HepG2 (cell line): Measurements from ENCODE around the gene LIPE. TPM values are rescaled to one million over a fixed set of nuclear protein-coding genes. Genes with fewer than 3 reads are reported as not detected.

Source experiments
- BHLHE40 ChIP-seq: IDR thresholded peaks from 2 replicates; pipeline ENCODE4 v1.6.1; 2011; ENCODE audit warnings: low read length, improper control_type of control experiment
- CENPT ChIP-seq: sonication (generic); formaldehyde crosslinking; IDR thresholded peaks from 2 replicates; pipeline ENCODE4 v1.8.0; 2022; ENCODE audit warnings: low read depth, mild to moderate bottlenecking, moderate library complexity, missing genetic modification reagents
- FOXO1 ChIP-seq: sonication (generic); formaldehyde crosslinking; IDR thresholded peaks from 2 replicates; pipeline ENCODE4 v1.4.0; 2020; ENCODE audit warnings: missing genetic modification reagents
- GABPB1 ChIP-seq: IDR thresholded peaks from 2 replicates; pipeline ENCODE4 v1.6.1; 2016; ENCODE audit warnings: mild to moderate bottlenecking, missing genetic modification reagents, moderate library complexity, missing compliant biosample characterization
- MEF2D ChIP-seq: sonication (generic); formaldehyde crosslinking; IDR thresholded peaks from 2 replicates; pipeline ENCODE4 v1.5.1; 2020; ENCODE audit warnings: mild to moderate bottlenecking, missing genetic modification reagents
- NFKB2 ChIP-seq: sonication (generic); formaldehyde crosslinking; IDR thresholded peaks from 2 replicates; pipeline ENCODE4 v1.4.0; 2020; ENCODE audit warnings: missing genetic modification reagents, borderline replicate concordance
- PRDM10 ChIP-seq: sonication (generic); formaldehyde crosslinking; IDR thresholded peaks from 2 replicates; pipeline ENCODE4 v1.4.0; 2020; ENCODE audit warnings: low read depth, missing genetic modification reagents
- SALL1 ChIP-seq: sonication (generic); formaldehyde crosslinking; IDR thresholded peaks from 2 replicates; pipeline ENCODE4 v1.8.0; 2022; ENCODE audit warnings: mild to moderate bottlenecking, missing genetic modification reagents
- SOX13 ChIP-seq, 3 experiments: fragments of 450-650 bp in 1 of 3; sonication (generic) in 1 of 3; formaldehyde crosslinking in 1 of 3; IDR thresholded peaks in 2 of 3; conservative IDR thresholded peaks in 1 of 3; 2 replicates each; pipeline versions ENCODE4 v1.5.0 to v1.6.1; 2016 to 2020; ENCODE audit warnings: antibody characterized with exemption in 1 of 3, mild to moderate bottlenecking in 1 of 3, missing compliant biosample characterization in 1 of 3, missing genetic modification reagents in 1 of 3, moderate library complexity in 1 of 3
- SP4 ChIP-seq: sonication (generic); formaldehyde crosslinking; IDR thresholded peaks from 2 replicates; pipeline ENCODE4 v1.8.1; 2023; ENCODE audit warnings: mild to moderate bottlenecking, missing genetic modification reagents
- SYNCRIP ChIP-seq: fragments of 200-400 bp; formaldehyde crosslinking; IDR thresholded peaks from 2 replicates; pipeline ENCODE4 v1.6.1; 2018; ENCODE audit warnings: mild to moderate bottlenecking, low read depth, low read length; ENCODE audit not compliant: insufficient read depth
- TRIM24 ChIP-seq: sonication (generic); formaldehyde crosslinking; IDR thresholded peaks from 2 replicates; pipeline ENCODE4 v1.8.0; 2022; ENCODE audit warnings: mild to moderate bottlenecking, missing genetic modification reagents
- ZFP1 ChIP-seq: IDR thresholded peaks from 2 replicates; pipeline ENCODE4 v1.6.1; 2016
- ZNF12 ChIP-seq: sonication (generic); formaldehyde crosslinking; IDR thresholded peaks from 2 replicates; pipeline ENCODE4 v1.5.0; 2020; ENCODE audit warnings: missing genetic modification reagents
- ZNF282 ChIP-seq: fragments of 450-650 bp; IDR thresholded peaks from 2 replicates; pipeline ENCODE4 v1.6.1; 2018; ENCODE audit not compliant: partially characterized antibody
- ZNF570 ChIP-seq: sonication (generic); formaldehyde crosslinking; IDR thresholded peaks from 2 replicates; pipeline ENCODE4 v1.4.0; 2020; ENCODE audit warnings: mild to moderate bottlenecking, missing genetic modification reagents, borderline replicate concordance
- polyA plus RNA-seq, 8 experiments: library from polyadenylated mRNA; depleted of rRNA in 3 of 8; stranded (reverse) in 7 of 8; unstranded in 1 of 8; fragments of >200 nt; fragmentation: Illumina TruSeq in 4 of 8; extraction: Trizol in 4 of 8; gene quantifications; 2 replicates each; pipeline versions ENCODE4 v1.2.1 to v1.2.3, GENCODE V29; 2011 to 2016; ENCODE audit warnings: low read depth in 4 of 8, missing spikeins in 1 of 8, mixed read lengths in 1 of 8; ENCODE audit not compliant: insufficient read depth in 1 of 8
- total RNA-seq, 5 experiments: library from RNA; depleted of rRNA; stranded (reverse); fragments of >200 nt; fragmentation: Illumina TruSeq; extraction: Trizol; gene quantifications; 2 replicates each; pipeline ENCODE4 v1.2.3, GENCODE V29; 2016; ENCODE audit warnings: low read depth in 1 of 5
- TF ChIP-seq, protein P1 (sequence below): sonication (generic); formaldehyde crosslinking; IDR thresholded peaks from 2 replicates; pipeline ENCODE4 v1.5.1; 2020; ENCODE audit warnings: mild to moderate bottlenecking, missing genetic modification reagents, moderate library complexity
- TF ChIP-seq, protein P2 (sequence below): sonication (generic); formaldehyde crosslinking; IDR thresholded peaks from 2 replicates; pipeline ENCODE4 v1.5.0; 2020; ENCODE audit warnings: mild to moderate bottlenecking, missing genetic modification reagents, moderate library complexity
- TF ChIP-seq, protein P3 (sequence below): sonication (generic); formaldehyde crosslinking; IDR thresholded peaks from 2 replicates; pipeline ENCODE4 v1.5.1; 2020; ENCODE audit warnings: missing genetic modification reagents, mild to moderate bottlenecking, borderline replicate concordance

Gene LIPE
- total and polyA plus RNA-seq, 2 of the 13 experiments (the other 11 are each of a cell fraction or from before 2014, with no cell fraction given): not detected

GRCh38 chr19:42422901-42423461 is 4.2 kb downstream of the LIPE start (continued):
- TF ChIP-seq, protein P1, sequence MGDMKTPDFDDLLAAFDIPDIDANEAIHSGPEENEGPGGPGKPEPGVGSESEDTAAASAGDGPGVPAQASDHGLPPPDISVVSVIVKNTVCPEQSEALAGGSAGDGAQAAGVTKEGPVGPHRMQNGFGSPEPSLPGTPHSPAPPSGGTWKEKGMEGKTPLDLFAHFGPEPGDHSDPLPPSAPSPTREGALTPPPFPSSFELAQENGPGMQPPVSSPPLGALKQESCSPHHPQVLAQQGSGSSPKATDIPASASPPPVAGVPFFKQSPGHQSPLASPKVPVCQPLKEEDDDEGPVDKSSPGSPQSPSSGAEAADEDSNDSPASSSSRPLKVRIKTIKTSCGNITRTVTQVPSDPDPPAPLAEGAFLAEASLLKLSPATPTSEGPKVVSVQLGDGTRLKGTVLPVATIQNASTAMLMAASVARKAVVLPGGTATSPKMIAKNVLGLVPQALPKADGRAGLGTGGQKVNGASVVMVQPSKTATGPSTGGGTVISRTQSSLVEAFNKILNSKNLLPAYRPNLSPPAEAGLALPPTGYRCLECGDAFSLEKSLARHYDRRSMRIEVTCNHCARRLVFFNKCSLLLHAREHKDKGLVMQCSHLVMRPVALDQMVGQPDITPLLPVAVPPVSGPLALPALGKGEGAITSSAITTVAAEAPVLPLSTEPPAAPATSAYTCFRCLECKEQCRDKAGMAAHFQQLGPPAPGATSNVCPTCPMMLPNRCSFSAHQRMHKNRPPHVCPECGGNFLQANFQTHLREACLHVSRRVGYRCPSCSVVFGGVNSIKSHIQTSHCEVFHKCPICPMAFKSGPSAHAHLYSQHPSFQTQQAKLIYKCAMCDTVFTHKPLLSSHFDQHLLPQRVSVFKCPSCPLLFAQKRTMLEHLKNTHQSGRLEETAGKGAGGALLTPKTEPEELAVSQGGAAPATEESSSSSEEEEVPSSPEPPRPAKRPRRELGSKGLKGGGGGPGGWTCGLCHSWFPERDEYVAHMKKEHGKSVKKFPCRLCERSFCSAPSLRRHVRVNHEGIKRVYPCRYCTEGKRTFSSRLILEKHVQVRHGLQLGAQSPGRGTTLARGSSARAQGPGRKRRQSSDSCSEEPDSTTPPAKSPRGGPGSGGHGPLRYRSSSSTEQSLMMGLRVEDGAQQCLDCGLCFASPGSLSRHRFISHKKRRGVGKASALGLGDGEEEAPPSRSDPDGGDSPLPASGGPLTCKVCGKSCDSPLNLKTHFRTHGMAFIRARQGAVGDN (CRISPR knock-in tag): peak; percentile 51
- TF ChIP-seq, protein P2, sequence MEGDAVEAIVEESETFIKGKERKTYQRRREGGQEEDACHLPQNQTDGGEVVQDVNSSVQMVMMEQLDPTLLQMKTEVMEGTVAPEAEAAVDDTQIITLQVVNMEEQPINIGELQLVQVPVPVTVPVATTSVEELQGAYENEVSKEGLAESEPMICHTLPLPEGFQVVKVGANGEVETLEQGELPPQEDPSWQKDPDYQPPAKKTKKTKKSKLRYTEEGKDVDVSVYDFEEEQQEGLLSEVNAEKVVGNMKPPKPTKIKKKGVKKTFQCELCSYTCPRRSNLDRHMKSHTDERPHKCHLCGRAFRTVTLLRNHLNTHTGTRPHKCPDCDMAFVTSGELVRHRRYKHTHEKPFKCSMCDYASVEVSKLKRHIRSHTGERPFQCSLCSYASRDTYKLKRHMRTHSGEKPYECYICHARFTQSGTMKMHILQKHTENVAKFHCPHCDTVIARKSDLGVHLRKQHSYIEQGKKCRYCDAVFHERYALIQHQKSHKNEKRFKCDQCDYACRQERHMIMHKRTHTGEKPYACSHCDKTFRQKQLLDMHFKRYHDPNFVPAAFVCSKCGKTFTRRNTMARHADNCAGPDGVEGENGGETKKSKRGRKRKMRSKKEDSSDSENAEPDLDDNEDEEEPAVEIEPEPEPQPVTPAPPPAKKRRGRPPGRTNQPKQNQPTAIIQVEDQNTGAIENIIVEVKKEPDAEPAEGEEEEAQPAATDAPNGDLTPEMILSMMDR: no peak
- TF ChIP-seq CENPT (CRISPR knock-in tag) (no peak), SP4 (CRISPR knock-in tag) (no peak), ZFP1 (CRISPR knock-in tag) (no peak), NFKB2 (CRISPR knock-in tag) (no peak), FOXO1 (CRISPR knock-in tag) (no peak; the same call in 1 of the 2 replicates), TRIM24 (CRISPR knock-in tag) (no peak), BHLHE40 (peak; percentile 85), PRDM10 (CRISPR knock-in tag) (peak; percentile 98), ZNF570 (CRISPR knock-in tag) (no peak), SOX13 (IDR thresholded peaks at IDR 0.05) (no peak), SOX13 (CRISPR knock-in tag; conservative IDR thresholded peaks at IDR 0.05 in 1 of 2, IDR thresholded peaks at IDR 0.05 in 1 of 2) (no peak), SALL1 (CRISPR knock-in tag) (peak; percentile 20; the same call in 1 of the 2 replicates), MEF2D (CRISPR knock-in tag) (no peak), ZNF12 (no peak), ZNF282 (no peak), SYNCRIP (no peak), GABPB1 (CRISPR knock-in tag) (no peak)
- TF ChIP-seq, protein P3, sequence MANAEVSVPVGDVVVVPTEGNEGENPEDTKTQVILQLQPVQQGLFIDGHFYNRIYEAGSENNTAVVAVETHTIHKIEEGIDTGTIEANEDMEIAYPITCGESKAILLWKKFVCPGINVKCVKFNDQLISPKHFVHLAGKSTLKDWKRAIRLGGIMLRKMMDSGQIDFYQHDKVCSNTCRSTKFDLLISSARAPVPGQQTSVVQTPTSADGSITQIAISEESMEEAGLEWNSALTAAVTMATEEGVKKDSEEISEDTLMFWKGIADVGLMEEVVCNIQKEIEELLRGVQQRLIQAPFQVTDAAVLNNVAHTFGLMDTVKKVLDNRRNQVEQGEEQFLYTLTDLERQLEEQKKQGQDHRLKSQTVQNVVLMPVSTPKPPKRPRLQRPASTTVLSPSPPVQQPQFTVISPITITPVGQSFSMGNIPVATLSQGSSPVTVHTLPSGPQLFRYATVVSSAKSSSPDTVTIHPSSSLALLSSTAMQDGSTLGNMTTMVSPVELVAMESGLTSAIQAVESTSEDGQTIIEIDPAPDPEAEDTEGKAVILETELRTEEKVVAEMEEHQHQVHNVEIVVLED (CRISPR knock-in tag): no peak
